ENCODE measurements around the gene ACOXL.
"Not testable (repeated sequence)": the region's sequence is repeated elsewhere in the genome, so short reads cannot be mapped to it uniquely, and the experiment has no call there.

Gene ACOXL

DNA sequence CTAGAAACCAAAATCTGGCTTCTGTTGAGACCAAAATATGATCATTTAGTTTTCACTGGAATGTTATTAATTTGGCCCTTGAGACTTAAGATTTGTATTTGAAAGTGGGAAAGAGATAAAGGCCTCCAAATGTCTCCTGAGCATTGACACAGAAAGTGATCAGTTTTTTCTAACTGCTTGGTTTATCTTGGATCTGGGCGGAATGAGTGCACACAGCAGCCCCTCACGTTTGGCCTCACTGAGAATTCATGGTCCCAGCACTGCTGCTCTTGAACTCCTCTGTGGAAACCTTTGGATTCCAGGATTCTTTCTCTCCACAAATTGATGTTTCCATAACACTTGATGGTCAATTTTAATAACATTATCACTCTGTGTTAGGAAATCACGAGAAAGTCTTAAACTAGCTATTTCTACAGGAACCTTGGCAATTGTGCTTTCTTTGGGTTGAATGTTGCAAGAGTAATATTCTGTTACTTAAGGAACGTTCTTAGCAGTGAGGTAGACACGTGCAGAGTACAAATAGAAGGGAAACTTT lies 208.1 kb downstream of the ACOXL start:
- no peak for DNase-seq

- DNase-seq: no peak
These were observed 208.9 kb downstream of the ACOXL start for GRCh38 chr2:110941226-110941625.

GRCh38 chr2:110943070-110943634 lies 210.8 kb downstream of the ACOXL start:
- DNase-seq: no peak

DNA sequence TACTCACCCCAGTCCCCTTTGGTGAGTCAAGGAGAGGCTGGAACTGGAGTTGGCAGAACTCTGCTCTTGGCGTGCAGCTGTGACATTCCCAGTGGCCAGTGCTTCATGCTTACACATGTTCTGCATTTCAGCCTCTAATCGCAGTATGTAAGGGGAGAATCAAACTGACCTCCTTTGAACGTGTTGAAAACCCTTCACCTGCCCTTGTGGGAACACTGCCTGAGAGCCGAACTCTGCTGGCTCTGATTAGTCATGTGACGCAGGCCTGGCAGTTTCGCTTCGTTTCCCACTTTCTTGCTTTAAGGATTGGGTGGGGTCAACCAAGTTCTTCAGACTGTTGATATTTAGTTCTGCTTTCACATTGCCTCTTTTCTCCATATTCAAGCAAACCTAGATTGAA lies 214.5 kb downstream of the ACOXL start:
- no peak for DNase-seq

DNA sequence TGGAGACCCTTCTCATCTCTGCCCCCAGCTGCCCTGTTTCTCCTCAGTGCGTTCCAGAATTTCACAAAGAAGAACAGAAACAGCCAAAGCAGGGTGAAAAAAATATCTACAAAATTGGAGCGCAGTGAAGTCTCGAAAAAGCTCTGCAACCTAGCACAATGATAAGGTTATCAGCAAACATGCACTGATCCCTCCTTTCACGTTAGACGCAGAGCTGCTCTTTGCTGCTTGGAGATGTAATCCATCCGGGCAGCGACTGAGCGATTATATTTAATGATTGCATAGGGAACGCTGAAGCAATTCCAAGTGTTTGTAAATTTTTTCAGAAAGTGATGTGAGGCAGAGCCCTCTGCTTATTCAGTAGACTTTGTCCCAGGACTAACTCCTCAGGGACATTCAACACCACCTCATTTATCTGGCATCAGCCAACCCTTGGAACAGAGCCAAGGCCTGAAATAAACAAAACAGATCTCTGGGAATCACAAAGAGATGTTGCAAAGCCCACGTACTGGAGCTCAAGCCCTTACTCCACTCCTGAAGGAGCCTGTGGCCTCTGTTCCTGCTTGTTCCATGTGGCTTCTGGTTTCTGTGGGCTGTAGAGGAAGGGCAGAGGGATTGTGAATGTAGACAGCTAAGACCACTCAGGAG lies 215.8 kb downstream of the ACOXL start:
- no peak for DNase-seq

- DNase-seq: no peak
These were observed 217.9 kb downstream of the ACOXL start for GRCh38 chr2:110950281-110950680.

GRCh38 chr2:110955045-110955444 lies 222.7 kb downstream of the ACOXL start:
- DNase-seq: no peak

DNA sequence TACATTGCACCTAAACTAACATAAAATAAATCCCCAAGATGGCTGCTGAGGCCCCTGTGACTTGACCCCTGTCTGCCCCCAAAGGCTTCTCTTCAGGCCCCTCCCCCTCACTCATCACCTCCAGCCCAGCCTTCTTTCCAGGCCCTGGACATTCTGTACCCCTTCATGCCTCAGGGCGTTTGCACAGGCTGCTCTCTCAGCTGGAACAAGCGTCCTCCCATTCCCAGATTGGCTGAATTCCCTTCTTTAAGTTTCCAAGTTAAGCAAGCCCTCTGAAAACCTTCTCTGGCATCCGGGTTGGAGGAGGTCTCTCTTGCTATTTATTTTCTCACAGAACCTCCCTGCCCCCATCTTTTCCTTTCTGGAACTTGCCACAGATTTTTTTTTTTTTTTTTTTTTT lies 223.2 kb downstream of the ACOXL start:
- no peak for DNase-seq

- DNase-seq: no peak
These were observed 224.9 kb downstream of the ACOXL start for GRCh38 chr2:110957293-110957692.

GRCh38 chr2:110958346-110959119 lies 226.2 kb downstream of the ACOXL start:
- DNase-seq: no peak

DNA sequence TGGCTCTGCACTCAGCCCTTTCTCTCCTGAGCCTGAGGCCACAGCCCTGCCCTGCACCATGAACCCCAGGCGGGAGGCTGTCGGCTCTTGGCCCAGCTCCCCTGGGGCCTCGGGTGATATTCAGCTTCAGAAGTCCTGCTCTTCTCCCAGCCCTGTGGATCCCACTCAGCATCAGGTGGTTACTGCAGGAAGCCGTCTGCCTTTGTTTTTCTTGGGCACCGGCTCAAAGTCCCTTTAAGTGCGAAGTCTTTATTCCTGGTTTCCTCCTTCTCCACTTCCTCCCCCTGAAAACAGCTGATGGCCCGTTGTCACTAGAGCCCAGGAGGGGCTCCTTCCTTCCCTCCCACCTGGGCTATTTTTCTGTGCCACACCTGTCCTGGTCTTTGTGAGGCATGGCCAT lies 226.8 kb downstream of the ACOXL start:
- DNase-seq: no peak

- no peak for DNase-seq
These were observed 227.9 kb downstream of the ACOXL start for GRCh38 chr2:110960281-110960680.

DNA sequence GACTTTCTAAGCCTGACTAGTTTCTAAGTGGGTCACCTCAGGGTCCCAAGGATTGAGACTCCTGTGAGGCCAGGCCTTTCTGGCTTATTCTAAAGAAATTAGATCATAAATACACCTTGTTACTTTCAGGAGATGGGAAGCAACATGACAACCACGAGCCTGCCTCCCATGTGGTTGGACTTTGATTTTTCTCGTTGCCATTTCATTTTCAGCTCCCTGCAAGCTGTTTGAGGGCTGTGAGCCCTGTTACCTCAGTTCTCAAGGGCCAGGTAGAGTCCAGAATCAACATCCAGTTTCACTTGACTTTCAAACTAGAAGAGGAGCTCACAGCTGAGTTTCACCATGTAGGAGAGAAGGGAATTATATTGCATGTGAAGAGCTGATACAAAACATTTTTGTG lies 228.6 kb downstream of the ACOXL start:
- DNase-seq: no peak

DNA sequence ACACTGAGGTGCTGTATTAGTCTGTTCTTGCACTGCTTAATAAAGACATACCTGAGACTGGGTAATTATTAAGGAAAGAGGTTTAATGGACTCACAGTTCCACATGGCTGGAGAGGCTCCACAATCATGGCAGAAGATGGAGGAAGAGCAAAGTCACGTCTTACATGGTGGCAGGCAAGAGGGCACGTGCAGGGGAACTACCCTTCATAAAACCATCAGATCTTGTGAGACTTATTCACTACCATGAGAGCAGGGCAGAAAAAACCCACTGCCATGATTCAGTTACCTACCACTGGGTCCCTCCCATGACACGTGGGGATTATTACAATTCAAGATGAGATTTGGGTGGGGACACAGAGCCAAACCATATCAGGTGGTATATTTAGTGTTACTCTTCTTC lies 229.3 kb downstream of the ACOXL start:
- DNase-seq: not testable (repeated sequence)

DNA sequence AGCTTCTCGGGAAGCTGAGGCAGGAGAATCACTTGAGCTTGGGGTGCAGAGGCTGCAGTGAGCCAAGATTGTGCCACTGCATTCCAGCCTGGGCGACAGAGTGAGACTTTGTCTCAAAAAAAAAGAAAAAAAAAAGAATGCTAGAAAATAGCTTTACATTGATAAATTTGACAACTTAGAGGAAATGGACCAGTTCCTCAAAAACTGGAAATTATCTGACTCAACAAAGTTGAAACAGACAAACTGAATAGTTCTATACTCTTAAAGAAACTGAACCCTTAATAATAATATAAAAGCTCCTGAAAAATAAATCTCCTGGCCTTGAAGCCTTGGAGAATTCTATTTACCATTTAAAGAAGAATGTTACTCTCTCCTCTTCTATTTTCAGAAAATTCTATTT lies 237.3 kb downstream of the ACOXL start:
- DNase-seq: no peak

DNA sequence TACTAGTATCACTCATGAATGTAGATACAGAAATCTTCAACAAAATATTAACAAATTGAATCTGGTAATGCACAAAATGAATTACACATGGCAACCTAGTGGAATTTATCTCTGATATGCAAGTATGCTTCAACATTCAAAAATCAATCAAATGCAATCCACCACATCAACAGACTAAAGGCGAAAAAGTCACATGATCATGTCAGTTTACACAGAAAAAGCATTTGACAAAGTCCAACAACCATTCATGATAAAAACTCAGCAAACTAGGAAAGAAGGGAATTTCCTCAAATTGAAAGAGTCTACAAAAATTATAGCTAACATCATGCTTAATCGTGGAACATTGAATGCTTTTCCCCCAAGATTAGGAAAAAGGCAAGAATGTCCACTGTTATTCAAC lies 237.8 kb downstream of the ACOXL start:
- DNase-seq: no peak

DNA sequence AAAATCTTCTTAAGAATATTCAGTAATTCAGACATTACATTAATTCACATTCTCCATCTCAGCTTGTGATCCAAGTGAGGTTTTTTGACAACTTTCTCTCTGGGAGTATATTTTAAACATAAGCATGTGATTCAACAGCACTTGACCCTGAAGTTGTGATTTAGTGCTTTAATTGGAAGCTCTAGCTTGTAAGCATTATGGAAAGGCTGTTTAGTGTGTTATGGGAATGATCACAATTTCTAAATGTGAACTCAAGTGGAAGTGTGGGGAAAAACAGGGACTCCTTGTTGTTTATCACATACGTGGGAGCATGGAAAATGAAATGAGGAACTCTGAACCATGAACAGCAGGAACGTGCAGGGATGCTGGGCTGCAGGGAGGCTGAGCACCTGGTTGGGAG lies 239.4 kb downstream of the ACOXL start:
- no peak for DNase-seq

DNA sequence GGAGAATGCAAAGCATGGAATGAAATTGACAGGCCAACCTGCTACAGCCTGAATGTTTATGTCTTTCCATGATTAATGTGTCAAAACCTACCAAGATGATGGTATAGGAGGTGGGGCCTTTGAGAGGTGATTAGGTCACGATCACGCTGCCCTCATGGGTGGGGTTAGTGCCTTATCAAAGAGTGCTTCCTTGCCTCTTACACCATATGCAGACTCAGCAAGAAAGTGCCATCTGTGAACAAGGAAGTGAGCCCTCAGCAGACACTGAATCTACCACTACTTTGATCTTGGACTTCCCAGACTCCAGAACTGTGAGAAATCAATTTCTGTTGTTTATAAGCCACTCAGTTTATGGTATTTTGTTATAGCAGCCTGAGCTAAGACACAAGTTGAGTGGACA lies 240.9 kb downstream of the ACOXL start:
- no peak for DNase-seq

DNA sequence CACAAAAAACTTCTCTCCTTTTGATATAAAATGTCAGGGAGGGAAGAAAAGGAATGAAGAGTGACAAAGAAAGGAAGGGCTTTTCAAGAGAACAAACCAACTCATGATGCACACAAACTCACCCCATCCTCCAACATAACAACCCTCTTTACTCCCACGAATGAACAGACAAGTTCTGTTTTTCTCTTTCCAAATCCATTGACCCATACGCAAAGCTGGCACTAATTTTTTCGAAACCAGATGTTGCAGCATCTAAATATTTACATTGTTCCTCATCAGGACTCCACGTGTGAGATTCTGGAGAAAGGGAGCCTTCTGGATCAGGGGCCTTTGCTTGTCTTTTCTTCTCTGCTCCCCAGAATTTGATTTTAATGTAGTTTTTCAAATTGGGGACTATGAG lies 245.0 kb downstream of the ACOXL start:
- DNase-seq: no peak

- DNase-seq: no peak
These were observed 245.8 kb downstream of the ACOXL start for GRCh38 chr2:110978148-110978547.

DNA sequence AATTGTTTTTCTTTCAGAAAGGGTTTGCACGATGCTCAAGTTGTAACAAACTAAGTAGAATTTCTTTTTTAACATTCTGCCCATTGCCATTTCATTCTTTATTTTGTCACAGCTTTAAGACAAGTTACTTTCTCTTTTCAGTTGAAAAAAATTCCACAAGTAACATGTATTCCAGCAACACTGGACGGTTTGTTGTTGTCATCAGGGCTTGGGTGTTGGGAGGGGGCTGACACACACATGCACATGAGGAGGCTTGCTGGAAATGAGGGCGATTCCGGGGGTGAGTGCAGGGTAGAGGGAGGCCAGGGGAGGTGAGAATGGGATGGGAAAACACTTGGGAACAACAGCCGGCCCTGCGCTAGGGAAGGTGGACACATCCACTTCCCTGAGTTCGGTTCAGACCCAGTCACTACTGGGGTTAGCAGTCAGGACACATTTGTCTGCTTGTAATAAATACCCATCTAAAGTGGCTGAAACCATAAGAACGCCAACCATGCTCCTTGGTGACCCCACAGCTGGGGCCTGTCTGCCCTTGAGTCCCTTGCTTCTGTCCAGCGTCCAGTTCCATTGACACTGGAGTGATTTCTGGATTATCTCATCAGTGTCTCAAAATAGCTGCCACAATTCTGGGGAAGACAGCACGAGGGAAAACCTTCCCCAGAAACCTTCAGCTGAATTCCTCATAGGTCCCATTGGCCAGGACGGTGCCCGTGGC lies 246.5 kb downstream of the ACOXL start:
- DNase-seq: no peak

DNA sequence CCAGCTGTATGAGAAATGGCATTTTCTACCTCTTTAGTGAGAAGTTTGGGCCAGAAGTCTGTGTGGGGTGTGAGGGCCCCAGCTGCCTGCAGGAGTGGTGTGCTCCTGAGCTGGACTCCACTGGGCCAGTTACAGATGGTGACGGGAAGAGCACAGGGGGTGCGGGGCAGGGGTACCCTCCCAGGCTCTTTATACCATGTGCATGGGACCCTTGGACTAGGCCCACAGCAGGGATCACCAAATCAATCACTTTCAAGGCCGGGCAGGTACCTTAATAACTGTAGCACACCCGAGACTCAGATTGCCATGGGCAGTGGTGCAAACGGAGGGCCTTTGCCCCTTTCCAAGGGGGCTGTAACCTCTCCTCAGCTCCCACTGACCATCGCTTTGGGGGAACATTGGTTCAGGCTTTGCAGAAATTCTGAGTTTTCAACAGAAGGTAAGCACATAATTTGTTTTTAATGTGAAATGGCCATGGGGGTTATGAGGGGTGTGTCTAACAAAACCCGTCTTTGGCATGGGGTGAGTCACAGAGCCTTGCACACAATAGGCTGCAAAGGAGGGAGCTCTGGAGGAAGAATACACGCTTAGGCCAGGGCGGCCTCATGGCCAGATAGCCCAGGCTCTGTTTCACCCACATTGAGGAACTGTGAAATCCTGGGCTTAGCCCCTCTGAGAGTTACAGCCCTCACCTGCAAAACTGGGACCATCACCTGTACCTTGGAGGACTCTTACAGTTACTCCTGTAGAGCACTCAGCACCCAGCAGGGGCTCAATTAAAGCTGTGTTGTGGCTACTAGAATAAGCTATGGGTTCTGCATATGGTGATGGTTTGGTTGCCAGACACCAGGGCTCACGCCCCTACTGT lies 247.3 kb downstream of the ACOXL start:
- no peak for DNase-seq

Measured in activated CD4-positive, CD25-positive, alpha-beta regulatory T cell treated with anti-CD3 and anti-CD28 coated beads, Interleukin-2, amount 50 U/mL, for 72 hours (primary cell).